HG03432 (cell line): ENCODE results near the gene RUSF1.
"Not testable (repeated sequence)": the region's sequence is repeated elsewhere in the genome, so short reads cannot be mapped to it uniquely, and the experiment has no call there.

Experiments
- ATAC-seq: cut with Tn5 transposase; IDR thresholded peaks from one replicate; pipeline ENCODE4 v1.9.1; 2021; ENCODE audit warnings: mild to moderate bottlenecking, moderate library complexity; ENCODE audit not compliant: unreplicated experiment

RUSF1 gene

DNA sequence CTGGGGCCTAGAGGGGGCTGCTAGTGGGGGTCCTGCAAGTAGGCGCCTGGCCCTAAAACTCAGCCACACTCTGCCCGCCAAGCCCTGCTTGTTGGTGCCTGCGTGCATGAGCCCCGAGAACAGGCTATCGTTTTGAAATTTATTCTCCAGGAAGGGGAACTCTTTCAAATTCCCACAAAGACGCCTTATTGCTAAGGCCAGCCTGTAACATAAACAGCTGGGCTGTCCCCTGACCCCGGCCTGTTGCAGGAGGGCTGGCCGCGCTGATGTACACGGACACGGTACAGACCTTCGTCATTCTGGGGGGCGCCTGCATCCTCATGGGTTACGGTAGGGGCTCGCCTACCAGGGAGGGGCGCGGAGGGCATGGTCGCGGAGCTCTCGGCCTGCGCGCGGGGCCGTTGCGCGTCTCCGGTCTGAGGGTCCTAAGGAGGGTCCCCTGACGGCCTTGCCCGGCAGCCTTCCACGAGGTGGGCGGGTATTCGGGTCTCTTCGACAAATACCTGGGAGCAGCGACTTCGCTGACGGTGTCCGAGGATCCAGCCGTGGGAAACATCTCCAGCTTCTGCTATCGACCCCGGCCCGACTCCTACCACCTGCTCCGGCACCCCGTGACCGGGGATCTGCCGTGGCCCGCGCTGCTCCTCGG lies 21.0 kb downstream of the RUSF1 start:
- peak; percentile 2 for ATAC-seq

DNA sequence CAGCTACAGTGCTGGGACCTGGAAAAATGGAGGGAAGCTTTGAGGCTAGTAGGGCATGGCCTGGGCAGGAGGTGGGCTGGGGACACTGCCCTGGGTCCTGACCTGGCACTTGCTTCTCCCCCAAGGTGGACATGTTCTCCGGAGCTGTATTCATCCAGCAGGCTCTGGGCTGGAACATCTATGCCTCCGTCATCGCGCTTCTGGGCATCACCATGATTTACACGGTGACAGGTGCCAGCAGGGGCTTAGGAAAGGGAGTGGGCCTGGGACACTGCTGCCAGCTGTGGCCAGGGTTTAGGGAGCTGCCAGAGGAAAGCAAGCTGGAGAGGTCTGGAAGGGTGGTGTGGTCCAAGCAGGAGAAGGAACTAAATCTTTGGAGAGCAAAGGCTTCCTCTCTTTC lies 22.1 kb downstream of the RUSF1 start:
- ATAC-seq: no peak

DNA sequence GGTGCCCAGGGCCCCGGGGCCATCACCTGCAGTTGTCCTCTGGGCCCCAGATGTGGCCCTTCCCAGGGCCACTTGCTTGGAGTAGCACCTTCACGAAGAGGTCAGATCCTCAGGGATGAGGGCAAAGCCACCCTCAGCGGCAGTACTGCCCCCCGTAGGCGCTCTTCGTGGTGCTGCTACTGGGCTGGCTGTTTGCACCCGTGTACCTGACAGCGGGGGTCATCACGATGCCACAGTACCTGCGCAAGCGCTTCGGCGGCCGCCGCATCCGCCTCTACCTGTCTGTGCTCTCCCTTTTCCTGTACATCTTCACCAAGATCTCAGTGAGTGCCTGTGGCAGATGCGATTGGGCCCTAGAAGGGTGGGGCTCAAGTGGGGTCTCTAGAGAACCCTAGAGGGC lies 22.6 kb downstream of the RUSF1 start:
- ATAC-seq: no peak

DNA sequence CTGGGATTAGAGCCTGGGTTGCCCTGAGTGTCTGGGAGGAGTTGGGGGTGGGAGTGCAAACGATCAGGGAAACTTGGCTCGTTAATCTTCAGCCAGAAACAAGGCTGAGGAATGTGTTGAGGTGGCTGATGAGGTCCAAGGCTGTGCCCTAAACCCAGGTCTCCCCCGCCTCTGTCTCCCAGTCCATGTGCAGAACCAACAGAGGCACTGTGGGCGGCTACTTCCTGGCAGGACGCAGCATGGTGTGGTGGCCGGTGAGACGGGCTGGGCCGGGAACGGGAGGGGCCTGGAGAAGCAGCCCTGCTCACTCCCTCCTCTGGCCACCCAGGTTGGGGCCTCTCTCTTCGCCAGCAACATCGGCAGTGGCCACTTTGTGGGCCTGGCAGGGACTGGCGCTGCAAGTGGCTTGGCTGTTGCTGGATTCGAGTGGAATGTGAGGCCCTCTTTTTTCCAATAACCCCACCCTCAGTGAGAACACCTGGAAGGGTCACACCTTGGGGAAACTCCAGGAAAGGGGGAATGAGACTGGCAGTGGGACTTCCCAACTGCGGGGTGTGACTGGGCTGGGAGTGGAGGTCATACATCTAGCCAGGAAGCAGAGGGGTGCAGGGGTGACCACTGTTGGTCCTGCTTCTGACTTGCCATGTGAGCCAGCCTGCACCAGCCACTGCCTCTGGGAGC lies 23.6 kb downstream of the RUSF1 start:
- no peak for ATAC-seq

DNA sequence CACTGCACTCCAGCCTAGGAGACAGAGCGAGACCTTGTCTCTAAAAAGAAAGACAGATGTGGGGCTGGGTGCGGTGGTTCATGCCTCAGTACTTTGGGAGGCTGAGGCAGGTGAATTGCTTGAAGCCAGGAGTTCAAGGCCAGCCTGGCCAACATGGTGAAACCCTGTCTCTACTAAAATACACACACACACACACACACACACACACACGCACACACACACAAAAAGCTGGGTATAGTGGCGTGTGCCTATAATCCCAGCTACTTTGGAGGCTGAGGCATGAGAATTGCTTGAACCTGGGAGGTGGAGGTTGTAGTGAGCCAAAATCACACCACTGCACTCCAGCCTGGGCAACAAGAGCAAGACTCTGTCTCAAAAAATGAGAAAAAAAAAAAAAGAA lies 24.1 kb downstream of the RUSF1 start:
- ATAC-seq: not testable (repeated sequence)

DNA sequence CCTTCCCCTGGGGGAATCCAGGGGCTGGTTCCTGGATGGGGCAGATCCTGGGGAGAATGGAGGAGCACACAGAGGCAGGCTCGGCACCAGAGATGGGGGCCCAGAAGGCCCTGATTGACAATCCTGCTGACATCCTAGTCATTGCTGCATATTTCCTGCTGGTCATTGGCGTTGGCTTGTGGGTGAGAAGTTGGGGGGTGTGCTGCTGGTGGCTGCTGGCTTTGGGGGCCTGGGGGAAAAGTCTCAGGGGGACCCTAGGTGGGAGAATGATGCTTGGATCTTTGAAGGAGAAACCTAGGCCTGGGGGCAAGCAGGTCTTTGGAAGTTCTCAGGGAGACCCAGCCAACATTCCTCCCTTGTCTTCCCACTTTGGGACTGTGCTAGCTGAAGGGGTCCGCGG lies 25.1 kb downstream of the RUSF1 start, which contains the start of gene SLC5A2:
Gene SLC5A2, plus strand, starts transcription at position 43 of the 400 bp plus-strand sequence. Its CDS starts 14 bp downstream, at position 57.
- ATAC-seq: no peak

DNA sequence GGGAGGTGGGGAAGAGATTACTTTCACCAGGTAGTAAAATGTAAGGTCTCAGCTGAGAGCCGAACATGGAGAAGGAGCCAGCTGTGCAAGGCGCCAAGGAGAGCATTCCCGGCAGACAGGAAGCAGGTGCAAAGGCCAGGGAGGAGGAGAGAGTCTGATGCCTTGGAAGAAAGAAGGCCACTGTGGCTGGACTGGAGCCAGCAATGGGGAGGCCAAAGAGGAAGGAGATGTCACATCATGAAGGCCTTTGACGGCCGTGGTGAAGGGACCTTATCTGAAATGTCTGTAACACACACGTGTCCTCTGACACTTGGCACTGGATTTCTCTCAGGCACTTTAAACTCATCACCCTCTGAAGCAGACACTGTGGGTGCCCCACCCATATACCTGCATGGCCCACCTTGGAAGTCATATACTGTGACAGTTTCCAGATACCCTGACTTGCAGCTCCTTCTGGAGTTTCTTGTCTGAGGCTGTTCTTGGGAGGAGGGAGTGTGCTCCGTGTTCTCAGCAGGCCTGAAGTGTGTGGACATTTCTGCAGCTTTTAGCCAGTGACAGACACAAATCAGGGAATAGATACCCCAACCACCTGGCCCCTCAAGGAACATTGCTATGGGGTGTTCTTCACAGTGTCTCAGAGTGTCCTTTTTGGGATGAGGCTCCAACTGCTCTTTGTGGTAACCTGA lies 27.2 kb downstream of the RUSF1 start:
- ATAC-seq: no peak

DNA sequence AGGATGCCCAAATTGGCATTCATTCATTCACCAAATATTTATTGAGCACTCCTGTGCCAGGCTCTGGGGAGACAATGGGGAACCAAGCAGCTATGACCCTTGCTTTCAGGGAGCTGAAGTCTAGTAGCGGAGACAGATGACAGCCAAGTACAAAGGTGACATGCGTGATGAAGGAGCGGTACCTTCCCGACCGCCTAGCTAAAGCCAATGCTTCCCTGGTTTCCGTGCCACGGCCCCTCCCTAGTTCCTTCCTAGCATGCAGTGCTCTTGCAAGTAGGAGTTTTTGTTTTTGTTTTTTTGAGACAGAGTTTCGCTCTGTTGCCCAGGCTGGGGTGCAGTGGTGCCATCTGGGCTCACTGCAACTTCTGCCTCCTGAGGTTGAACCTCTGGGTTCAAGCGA lies 28.4 kb downstream of the RUSF1 start:
- ATAC-seq: no peak

DNA sequence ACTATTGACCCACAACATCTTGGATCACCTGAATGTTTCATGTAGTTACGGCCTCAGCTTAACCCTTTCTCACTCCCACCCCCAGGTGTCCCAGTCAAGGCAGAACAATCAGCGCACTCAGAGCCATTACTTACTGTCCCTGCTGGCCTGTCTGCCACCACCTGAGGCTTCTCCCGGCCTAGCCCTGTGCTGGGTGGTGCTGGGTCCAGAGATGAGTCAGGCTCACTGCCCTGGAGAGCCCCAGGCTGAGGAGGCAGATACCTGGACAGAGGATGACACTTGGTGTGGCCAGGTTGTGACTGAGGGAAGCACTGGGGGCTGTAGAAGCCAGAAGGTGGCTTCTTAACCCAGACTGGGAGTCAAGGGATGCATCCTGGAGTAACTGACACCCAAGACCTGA lies 29.2 kb downstream of the RUSF1 start:
- ATAC-seq: no peak

DNA sequence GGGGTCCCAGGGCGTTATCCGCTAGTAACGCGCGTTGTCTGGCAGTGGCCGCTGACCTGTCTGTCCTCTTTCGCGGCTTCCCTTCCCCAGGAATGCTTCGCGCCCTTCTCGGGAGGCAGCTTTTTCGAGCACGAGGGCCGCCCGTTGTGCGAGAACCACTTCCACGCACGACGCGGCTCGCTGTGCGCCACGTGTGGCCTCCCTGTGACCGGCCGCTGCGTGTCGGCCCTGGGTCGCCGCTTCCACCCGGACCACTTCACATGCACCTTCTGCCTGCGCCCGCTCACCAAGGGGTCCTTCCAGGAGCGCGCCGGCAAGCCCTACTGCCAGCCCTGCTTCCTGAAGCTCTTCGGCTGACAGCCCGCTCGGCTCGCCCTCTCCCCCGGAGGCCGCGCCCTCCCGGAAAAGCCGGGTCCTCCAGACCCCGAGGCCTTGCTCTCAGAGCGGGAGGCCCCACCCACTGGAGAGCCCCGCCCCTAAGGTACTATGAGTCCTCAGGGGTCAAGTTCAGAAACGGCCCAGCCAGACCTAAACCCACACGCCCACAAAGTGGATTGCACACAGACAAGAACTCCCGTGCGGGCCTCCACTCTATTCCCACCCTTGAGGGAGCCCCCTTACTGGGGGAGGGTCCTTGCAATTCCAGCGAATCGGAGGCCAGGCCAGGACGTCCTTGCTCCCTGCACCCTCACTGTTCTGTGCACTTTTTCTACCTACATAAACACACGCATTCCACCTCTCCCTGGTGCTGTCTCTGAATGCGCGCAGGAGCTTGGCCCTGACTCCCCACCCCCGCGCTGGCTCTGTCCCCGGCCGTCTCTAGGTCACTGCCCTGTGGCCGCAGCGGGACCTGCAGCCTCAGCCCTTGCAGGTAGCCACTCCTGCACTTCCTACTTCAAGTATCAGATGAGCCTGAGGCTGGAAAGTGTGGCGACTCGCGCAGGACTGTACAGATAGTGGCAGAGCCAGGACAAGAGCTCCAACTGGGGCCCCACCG lies 30.7 kb downstream of the RUSF1 start:
- ATAC-seq: peak; percentile 41

DNA sequence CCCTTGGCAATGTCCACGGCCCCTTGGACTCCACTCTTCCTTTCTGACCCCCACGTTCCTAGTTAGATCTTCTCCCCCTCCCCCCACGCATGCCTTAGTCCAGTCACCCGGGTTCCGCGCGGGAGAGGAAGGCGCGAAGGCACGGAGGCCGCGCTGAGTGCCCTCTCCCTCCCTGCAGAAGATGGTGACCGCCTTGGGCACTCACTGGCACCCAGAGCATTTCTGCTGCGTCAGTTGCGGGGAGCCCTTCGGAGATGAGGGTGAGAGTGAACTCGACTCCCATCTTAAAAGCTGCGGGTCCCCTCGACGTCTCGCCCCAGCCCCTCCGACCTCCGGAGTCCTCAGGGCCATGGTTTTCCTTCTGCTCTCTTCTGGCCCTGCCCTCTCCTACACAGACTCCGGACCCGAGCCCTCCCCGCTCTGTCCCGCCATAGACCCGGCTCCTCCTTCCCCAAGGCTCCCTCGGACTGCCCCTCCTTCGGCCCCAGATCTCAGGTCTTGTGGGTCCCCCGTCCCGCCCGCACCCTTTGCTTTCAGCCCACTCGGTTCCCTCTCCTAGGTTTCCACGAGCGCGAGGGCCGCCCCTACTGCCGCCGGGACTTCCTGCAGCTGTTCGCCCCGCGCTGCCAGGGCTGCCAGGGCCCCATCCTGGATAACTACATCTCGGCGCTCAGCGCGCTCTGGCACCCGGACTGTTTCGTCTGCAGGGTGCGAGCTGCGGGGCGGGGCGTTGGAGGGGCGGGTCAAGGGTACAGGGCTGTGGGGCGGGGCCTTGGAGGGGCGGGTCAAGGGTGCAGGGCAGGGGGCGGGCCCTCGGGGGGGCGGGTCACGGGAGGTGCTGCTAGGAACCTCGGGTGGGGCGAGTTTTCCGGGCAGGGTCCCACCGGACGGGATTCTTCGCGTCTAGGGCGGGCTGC lies 31.6 kb downstream of the RUSF1 start:
- ATAC-seq: peak; percentile 72

DNA sequence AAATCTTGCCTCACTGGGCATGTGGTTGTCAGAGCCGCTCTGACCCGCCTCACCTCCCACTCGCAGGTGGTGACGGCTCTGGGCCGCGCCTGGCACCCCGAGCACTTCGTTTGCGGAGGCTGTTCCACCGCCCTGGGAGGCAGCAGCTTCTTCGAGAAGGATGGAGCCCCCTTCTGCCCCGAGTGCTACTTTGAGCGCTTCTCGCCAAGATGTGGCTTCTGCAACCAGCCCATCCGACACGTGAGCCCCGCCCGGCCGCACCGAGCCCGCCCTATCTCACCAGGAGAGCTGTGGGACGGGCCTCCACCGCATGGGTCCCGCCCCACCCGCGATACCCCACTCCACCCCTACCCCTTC lies 32.3 kb downstream of the RUSF1 start:
- ATAC-seq: no peak

DNA sequence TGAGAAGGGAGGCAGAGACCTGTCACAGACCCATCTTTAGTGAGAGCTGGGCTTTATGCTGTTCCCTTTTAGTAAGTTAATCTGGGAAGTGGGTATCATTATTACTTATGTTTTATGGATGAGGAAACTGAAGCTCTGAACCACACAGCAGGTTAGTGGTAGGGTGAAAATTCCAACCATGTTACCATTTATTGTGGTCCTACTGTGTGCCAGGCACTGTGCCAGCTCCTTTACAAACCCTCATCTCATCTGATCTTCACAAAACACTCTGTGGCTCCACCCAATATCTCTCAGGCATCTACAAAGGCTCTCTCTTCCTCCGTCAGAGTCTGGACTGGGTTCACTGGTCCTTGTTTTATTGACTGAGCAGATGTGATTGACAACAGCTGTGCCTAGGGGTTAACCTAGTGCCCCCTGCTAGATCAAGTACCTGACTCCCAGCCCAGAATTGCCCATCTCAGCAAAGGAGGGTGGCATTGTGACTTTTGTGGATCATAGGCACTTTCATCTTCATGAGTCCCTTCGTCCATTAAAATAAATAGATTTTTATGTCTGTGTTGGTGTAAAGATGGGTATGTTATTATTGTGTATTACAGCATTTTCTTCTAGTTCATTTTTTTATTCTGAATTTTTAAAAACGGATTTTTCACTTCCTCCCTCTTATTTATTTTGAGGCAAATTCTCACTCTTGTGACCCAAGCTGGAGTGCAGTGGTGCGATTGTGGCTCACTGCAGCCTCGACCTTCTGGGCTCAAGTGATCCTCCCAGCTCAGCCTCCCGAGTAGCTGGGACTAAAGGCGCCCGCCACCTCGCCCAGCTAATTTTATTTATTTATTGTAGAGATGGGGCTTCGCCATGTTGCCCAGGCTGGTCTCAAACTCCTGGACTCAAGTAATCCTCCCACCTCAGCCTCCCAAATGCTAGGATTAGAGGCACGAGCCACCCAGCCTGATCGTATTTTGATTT lies 33.1 kb downstream of the RUSF1 start:
- no peak for ATAC-seq

DNA sequence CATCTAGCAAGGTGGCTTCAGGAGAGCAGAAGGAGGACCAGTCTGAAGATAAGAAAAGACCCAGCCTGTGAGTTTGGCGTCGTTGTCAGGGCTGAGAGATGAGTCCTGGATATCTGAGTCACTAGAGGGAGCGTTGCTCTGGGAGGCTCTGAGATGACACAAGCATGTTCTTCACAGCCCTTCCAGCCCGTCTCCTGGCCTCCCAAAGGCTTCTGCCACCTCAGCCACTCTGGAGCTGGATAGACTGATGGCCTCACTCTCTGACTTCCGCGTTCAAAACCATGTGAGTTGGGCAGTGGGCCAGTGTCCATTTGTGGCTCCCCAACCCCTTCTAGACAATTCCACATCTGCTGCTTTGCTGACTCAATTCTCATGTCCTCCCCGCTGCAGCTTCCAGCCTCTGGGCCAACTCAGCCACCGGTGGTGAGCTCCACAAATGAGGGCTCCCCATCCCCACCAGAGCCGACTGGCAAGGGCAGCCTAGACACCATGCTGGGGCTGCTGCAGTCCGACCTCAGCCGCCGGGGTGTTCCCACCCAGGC lies 33.9 kb downstream of the RUSF1 start:
- ATAC-seq: no peak

DNA sequence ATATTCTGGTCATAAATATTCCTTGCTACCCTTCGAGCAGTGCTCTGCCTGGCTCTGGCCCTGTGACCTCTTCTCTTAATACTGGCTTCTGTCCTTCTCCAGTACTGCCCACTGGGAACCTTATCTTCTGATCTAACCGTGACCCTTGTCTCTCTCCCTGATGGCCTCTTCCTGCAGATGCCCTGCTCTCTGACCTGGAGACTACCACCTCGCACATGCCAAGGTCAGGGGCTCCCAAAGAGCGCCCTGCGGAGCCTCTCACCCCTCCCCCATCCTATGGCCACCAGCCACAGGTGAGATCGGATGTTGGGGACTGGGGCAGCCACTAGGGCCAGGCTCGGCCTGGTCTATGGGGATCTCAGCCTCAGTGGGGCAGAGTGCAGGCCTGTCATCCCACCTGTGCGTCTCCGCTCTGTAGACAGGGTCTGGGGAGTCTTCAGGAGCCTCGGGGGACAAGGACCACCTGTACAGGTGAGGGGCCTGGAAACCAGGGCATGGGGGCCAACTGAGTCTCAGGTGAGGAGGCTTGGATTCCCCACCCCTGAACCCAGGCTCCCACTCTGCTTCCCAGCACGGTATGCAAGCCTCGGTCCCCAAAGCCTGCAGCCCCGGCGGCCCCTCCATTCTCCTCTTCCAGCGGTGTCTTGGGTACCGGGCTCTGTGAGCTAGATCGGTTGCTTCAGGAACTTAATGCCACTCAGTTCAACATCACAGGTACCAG lies 34.8 kb downstream of the RUSF1 start:
- no peak for ATAC-seq

DNA sequence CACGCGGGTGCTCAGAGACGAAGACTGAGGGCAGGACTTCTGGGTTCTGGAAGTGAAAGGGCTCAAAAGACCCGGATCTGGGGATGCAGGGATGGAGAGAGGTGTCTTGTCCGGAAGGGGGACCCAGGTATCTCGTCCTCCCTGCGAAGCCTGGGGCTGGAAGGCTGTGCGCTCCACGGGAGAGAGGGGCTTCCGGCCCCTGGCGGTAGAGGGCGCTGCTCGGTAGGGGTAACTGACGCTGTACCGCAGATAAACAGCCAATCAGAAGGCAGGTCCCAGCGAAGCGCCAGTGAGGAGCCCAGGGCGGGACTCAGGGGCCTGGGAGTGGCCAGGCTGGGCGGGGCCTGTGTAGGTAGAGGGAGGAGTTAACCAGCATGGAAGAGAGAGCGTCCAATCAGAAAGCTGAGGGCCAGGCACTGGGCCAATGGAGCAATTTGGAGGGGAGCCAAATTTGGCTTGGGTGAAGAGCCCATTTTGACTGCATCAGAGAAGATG lies 35.4 kb downstream of the RUSF1 start:
- ATAC-seq: no peak

DNA sequence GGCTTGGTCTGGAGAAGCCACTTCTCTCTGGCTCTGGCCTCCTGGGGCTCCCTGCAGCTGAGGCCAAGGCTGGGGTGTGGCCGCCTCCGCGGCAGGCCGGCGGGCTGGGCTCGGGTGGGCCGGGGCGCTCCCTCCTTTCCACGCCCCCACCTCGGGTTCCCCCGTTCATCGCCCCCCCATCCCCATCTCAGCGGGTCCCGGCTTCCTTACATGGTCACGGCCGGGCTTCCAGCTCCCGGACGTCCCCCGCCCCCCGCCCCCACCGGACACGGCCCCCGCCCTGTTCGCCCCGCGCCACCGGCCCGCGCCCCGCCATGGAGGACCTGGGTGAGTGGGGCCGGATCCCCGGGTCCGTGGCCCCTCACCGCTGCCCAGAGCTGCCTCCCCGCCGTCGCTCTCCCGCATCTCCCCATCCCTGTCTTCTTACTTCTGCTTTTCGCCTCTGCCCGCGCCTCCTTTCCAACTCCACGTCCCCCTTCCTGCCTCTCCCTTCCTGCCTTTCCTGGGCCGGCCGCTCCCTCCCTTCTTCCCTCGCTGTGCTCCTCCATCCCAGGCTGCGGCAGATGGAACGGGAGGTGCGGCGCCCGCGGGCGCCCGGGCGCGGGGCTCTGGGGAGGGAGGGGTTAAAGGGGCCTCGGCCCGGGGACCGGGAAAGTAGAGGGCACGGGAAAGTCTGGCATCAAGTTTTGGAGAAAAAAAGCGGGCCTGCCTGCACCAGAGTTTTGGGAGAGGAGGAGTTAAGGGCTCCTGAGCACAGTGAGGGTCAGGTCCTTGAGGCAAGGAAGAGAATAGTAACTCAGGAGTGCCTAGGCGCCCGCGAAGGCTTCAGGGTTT lies 36.1 kb downstream of the RUSF1 start, which contains the start of gene TGFB1I1:
Gene TGFB1I1, plus strand, starts transcription at position 278 of the 834 bp plus-strand sequence. Its CDS starts 37 bp downstream, at position 315.
- no peak for ATAC-seq
